Ramos (cell line): ENCODE data around the gene KCNT1.

ENCODE experiments used
- in situ Hi-C: fragments of 300-500 bp; cut with MboI; formaldehyde crosslinking; loops from one replicate; pipeline ENCODE4 v1.14.3; 2022; ENCODE audit warnings: low sequenced_read_pairs; ENCODE audit not compliant: unreplicated experiment

Gene KCNT1

DNA sequence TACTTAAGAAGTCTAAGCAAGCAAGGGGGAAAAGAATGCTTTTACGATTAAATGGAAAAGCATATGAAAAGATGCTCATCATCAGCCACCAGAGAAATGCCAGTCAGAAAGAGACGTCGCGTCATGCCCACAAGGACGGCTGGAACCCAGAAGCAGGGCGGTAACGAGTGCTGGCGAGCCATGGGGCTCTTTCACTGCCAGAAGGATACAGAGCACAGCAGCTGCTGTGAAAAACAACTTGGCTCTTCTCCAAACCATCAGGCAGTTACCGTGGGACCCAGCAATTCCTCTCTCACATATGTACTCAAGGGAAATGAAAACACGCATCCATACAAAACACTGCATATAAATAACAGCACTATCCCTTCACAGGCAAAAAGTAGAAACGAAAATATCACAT is 109.8 kb downstream of the KCNT1 start:
- in situ Hi-C loops: no loop called here

DNA sequence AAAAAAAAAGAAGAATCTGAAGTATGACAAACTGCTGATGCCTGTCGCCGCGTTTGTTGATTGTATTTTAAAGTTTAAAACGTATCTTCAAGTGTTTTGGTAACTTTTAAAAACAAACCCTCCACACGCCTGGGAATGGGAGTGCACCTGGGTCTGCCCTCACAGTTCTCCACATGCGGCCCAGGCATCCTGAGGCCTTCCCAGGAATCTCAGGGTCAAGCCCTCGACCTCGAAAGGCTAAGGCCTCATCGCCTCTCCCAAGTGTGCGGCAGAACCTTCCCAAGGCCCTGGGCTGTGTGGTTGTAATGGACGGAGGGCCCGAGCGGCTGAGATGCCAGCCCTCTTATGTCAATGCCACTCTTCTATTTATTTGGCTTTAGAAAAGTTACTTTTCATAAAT is 111.0 kb downstream of the KCNT1 start:
- in situ Hi-C loops: no loop called here

DNA sequence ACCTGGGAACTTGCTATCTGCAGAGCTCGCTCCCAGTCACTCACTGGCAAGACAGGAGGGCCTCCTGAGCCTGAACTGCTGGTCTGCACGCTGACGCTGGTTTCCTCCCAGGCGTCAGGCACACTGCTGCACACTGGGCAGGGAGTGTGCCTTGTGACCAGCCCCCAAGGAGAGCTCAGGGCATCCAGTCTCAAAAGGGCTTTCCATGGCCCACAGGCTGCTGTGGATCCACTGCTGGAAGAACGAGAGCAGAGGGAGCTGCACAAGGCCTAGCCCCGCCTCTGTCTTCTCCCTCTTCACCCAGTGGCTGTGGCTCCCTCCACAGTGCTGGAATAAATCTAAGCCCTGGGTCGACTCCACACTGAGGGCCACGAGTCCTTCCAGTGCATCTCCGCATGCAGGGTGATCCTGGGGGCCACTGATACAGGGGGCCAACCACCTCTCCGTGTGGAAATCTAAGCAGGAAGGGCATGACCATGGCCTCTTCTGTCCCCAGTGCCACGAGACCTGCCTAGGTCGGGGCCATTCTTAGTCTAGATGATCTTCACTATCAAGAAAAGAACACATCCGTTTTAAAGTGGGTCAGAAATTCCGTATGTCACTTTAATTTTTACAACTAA is 111.8 kb downstream of the KCNT1 start:
- in situ Hi-C loops: no loop called here

DNA sequence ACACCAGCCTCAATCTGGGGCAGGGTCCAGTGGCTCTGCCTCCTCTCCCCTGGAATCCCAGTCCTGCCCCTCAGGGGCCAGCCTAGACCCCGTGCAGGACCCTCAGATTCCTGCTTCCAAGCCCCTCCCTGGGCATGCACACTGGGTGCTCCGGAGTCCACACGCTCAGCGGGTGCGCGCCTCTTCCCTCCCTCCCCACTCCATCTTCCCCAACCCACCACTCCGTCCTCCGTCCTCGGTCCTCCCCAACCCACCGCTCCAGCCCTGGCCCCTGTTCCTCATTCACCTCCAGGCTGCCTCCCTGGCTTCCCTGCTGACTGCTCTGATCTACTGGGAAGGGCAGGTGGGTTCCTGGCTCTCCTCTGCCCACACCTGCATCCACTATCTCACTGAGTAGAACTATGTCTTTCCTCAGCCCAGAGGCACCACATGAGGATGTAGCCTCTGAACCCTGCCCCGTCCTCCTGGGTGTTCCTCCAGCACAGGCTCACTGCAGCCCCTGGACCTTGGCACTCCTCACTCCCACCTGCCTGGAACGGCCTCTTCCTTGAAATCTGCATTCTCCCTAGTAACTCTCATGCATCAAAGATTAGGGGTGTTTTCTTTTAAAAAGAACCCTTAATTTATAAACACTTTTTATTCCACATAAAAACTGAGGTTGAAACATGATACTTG is 112.6 kb downstream of the KCNT1 start:
- in situ Hi-C loops: no loop called here

DNA sequence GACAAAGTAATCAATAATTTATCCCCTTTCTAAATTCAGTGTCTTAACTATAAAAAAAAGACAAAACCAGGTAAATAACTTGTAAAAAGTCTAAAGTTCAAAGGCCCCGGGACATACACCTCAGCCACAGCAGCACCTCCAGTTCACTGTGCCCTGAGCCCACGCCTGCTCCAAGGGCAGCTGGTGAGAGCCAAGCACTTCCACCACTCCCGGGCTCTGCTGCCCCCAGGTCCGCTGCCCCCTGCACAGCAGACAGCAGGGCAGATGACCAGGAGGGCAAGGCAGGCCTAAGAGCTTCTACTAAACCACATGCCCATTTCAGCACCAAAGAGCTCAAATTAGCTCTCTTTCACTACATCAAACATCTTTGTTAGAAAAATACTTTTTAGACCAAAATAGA is 113.4 kb downstream of the KCNT1 start:
- in situ Hi-C loops: no loop called here

DNA sequence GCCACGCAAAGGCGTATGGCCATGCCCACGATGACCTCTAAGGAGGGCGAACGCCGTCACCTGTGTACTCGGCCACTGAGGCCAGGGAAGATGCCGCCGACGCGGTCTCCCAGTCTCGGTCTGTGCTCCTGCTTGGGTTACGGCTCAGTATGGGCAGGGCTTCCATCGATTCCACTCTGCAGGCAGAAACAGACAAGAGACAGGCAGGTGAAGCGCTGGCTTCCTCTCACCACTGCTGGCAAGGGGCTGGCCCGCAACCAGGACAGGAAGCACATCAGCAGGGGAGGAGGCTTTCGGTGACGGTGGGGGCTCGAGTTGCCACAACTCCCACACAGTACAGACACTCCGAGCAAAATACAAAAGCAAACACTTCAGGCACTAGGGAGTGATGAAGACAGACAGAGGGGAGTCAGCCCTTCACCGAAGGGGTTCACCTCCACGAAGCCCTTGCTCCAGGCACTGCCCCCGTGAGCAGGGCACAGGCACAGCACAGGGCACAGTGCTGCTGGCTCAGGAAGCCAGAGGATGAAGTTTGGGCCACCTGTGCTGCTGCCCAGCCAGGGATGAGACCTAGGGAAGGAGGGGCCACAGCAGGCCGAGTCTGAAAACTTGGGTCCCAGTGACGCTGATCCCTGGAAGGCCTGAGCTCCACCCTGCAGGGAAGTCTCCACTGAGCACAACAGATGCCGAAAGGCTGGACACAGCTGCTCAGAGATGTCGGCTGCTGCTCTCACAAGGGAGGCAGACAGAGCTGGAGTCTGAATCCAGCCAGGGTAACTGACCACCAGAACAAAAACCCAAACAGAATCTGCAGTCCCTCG is 114.1 kb downstream of the KCNT1 start:
- in situ Hi-C loops: no loop called here

DNA sequence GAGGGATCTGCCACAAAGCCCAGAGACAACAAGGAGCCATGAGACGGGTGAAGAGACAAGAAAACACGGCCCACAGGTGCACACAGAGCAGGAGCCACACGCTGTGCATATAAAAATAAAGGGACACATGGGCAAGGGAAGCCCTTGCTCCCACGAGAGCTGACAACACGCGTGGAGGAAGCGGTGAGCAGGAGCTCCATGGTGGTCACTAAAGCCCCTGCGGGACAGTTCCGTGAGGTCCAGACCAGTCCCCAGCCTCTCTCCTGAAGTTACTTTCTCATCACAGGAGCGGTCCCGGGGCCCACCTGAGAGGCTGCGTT is 114.6 kb downstream of the KCNT1 start:
- in situ Hi-C loops: no loop called here

DNA sequence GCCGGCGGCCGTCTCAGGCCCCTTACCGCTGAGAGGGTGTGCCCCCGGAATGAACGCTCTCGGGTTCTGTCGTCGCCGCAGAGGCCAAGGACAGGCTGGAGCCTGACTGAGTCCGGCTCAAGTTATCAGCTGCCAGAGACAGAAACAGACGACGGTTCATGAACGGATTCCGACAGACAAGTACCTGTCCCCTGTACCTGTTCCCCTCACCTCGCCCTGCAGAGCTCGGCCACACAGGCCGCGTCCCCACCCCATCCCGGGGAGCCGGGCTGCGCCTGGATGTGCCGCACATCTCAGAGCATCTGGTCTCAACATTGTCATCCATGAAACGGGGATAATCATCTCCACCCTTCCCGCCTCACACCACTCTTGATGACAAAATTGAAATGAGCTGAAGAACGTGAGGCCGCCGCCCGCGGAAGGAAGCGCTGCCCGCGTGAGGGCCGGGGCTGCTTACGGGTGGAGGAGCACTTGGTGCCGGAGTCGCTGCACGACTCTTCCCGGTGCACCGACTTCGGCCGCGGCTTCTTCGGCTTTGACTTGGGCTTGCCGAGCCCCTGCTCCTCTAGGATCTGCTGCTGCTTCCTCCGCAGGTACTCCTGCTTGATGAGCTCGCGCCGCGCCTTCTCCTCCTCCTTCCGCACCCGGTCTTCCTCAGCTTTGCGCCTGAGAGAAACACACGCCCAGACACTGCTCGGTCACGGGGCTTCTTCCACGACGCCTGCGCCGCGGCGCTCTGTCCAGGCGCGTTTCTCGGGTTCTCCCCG is 116.1 kb downstream of the KCNT1 start:
- in situ Hi-C loops: no loop called here

DNA sequence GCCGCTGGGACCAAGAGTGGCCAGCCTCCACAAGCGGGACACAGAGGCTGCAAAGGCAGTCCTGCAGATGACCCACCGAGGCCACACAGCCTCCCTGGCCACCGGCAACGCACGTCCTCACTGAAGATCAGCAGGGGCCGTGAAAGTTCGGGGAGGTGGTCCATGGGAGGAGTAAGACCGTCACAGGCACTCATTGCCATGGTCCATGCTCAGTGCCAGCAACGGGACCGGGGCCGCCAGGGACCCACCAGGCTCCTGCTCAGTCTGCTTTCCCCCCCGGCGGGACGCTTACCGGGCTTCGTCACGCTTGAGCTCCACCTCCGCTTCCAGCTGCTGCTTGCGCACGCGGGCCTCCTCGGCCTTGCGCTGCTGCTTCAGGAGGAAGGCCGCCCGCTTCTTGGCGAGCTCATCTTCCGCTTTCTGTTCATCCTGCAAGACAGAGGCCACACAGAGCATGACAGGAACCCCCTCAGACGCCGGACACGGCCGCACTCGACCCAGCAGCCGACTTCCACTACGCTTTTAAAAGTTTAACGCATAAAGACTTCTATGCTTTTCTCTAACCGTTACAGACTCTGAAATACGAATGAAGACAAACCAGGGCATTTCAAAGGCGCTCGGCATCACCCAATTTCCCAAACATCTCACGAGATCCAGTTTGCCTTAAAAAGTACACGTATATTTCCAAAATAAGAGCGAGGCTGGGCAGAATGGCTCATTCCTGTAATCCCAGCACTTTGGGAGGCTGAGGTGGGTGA is 116.9 kb downstream of the KCNT1 start:
- in situ Hi-C loops: no loop called here

DNA sequence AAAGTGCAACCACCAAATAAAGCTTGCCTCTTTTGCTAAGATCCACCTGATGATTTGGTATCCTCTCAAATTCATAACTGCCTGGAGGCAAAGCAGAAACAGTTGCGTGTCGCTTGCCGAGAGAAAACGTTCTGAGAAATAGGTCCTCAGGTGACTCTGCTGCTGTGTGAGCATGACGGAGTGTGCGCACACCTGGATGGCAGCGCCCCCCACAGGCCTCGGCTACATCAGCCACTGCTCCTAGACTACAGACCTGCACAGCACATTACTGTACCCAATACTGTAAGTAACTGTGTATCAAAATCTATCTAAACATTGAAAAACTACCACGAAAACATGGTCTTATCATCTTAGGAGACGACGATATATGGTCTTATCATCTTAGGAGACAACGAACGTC is 117.9 kb downstream of the KCNT1 start:
- in situ Hi-C loops: no loop called here

DNA sequence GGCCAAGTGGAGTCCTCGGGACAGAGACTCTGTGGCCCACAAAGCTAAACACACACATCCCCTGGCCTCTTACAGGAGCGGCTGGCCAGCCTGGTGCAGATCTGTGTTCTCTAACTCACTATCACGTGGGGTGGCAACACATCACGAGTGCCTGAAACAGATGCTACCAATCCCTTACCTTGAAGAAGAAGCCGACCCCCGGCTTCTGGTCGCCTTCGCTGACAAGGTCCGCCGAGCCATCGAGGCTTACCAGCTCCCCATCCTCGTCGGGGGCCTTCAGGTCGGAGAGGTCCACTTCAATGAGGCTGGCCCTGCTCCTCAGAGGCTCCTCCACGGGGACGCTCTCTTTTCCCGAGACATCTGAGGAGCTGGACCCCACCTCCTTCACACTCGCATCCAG is 118.7 kb downstream of the KCNT1 start:
- in situ Hi-C loops: no loop called here

DNA sequence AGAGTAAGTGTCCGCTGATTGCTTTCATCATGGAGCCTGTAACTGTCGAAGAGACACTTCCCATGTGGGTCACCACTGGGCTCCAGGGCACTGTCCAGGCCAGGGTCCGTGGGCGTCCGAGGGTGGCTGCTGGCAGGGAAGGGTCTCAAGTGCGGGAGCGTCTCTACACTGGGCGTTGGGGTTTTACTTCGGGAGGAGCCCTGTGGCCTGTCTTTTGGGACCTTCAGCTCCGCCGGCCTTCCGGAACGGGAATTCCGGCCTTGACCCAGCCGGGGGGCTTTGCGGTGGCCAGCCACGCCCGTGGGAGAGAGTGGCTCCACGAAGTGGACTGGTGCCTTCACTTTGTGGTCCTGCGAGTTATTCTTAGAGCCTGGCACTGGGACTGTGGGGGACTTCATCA is 119.1 kb downstream of the KCNT1 start:
- in situ Hi-C loops: no loop called here

DNA sequence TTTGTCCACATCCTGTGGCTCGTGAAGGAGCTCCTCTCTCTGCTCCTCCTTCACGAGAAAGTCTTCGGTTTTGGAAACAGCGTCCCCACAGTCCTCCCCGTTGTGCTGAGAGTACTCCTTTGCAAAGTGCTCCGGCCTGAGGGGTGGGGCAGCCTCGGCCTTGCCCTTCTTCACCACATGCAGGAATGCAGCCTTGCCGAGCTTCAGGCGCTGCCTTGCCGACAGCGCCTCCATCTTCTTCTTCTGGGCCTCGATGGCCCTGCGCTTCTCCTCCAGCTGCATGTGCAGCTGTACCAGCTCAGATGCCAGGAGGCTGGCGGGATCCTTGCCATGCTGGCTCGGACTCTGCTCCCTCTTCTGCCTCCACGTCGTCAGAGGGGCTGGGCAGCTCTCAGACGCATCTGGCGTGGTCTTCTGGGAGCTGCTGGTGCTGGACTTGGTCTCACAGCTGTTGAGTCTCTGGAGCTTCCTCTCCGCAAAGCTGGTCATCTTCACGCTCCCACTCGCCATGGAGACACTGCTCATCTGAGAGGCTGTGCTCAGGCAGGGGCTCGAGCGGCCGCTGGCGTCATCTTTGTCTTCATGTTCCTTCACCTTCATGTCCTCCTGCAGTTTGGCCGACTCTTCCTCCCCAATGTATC is 119.9 kb downstream of the KCNT1 start:
- in situ Hi-C loops: no loop called here

DNA sequence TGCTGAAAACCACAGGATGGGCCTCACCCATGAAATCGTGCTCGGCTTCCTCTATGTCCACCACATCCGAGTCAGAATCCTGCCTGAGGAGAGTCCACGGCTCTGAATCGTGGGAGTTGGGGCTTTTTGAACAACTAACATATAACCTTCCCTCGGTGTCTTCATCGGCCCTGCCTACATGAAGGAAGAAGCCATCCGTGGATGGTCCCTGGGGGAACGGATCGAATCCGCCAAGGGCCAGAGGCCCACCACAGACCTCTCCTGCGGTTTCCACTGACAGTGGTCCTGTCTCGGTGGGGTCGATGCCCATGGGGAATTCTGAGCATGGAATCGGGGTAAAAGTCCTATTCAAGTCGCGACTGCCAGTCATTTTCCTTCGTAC is 120.4 kb downstream of the KCNT1 start:
- in situ Hi-C loops: no loop called here

DNA sequence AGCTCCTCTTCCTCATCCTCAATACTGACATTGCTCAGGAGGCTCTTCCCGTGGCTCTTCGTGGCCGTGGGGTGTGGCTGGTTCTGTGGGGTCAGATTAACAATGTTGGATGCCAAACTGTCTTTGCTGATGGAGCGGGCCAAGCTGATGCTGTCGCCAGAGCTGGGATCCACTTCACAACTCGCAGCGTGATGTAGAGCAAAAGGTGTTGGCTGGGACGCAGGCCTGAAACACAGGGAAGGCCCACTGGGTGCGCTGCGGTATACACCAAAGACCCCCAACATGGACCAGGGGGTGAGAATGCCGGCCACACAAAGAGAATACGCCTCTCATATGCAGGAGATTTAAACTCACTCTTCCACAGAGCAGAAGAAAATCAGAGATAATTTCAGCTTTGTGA is 121.1 kb downstream of the KCNT1 start:
- in situ Hi-C loops: no loop called here

DNA sequence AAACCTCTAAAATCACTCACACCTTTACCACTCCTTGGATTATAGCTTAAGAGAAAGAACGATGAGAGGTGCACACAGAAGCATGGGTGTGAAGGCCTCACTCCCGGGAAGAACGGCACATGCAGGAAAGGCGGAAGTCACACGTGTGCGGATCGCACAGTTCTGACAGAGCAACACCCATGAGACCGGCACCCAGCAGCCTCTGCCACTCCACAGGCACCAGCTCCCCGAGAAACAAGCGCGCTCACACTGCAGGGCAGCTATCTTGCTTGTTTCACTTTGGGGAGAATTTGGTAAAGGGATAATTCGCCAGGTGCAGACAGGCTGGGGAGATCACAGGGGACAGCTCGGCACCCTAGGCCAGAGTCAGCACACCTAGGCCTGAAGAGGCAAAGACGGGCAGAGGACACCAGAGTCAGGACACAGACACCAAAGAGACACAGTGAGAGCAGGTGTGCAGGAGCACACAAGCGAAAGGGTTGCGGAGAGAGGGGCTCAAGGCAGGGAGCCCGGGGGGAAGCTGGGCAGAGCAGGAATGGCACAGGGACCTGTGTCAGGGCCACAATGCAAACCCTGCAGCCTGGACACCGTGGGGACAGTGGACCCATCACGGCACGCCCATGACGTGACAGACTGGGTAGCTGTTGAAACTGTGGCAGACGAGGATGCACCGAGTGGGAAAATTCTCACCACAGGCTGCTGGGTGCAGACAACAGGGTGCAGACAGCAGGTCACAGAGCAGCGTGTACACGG is 123.6 kb downstream of the KCNT1 start:
- in situ Hi-C loops: no loop called here

DNA sequence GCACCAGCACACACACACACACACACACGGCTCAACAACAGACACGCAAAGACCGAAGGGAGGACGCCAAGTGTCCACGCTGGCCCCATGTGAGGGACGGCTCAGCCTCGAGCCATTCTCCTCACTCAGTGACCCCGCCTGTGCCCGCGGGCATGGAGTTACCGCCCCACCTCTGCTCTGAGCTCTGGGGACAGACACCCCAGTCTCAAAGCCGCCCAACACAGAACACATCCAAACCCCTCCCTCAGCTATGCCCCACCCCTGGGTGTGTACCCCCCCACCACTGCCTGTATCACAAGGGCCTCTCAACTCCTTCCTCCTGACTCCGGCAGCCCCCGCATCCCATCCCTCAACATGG is 124.2 kb downstream of the KCNT1 start:
- in situ Hi-C loops: no loop called here

DNA sequence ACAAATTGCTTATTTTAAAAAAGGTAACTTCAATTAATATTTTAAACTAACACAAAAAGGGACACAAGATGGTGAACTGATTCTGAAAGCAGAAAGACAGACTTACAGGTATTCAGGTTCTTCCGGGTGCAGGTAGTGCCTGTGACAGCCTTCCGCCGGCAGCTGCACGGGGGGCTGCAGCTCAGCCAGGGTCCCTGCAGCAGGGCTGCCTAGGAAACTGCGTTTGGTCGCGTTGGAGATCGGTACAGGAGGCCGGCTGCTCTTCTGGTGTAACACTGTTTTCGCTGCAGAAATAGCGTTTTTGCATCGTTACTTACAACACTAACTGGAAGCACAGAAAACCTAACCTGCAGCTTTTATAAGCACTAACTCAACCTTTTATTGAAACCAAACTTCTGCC is 125.3 kb downstream of the KCNT1 start:
- in situ Hi-C loops: no loop called here

DNA sequence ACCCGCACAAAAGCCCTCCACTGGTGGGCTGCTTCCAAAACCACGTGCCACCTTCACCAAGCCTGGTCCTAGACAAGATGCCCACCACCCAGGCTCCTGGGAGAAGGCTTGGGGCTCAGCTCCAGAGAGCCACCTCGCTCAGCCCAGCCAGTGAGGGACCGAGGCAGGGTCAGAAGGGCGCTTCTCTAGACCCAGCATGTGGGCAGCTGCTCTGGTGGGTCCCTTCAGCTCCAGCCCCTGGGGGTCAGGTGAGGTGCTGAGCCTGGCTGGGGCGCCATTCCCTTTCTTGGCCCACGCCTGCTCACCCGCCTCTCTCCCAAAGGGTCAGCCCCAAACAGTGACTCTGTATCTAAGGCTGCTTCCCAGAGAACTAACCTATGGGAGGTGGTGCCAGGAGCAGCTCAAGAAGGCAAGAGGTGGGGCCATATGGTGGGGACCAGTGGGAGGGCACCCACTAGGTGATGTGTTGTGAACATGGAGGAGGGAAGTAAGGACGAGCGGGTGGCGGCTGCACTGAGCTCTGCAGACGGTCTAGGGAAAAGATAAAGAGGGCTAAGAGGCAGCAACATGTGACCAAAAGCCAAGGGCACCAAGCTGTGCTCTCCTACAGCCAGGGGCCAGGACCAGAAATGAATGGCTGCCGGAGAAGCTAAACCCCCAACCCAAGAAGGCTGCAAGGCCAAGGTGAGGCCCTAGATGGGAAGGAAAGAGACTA is 126.0 kb downstream of the KCNT1 start:
- in situ Hi-C loops: no loop called here
